ENCODE results near the gene STK10. TPM values are rescaled to one million over a fixed set of nuclear protein-coding genes. Genes with fewer than 3 reads are reported as not detected.

The STK10 gene
- total RNA-seq, 1 donor from 2014 or later, result 12.6 TPM

DNA sequence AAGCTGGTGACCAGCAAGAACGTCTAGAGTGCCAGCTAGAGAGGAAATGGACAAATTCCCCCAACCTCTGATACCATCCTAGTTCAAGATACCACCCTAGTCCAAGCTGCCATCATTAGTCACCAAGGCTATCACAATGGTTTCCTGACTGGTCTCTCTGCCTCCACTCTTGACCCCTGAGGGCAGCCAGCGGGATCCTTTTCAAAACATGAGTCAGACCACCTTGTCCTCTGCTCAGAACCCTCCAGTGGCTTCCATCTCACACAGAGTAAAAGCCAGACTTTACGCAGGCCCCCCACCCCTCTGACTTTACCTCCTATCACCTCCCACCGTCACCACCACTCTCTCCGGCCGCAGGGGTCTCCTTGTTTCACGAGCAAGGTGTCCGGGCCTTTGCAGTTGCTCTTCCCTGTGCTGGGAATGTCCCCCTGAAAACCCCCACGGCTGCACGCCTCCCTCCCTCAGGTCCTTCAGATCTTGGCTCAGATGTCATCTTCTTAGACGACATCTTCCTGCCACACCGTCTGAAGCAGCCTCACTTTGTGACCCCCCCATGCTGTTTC, 139.4 kb downstream of the STK10 start:
- Histone ChIP-seq H3K36me3 (ENCODE audit: control insufficient read depth, insufficient read depth, low read length) (peaks cover 7% of the 10 kb centered on the region), H3K27me3 (ENCODE audit: control insufficient read depth, insufficient read depth, low read length) (no peaks in the 10 kb centered on the region), H3K4me3 (ENCODE audit: low read depth, low read length) (no peak overlapping the region)
- FAIRE-seq (no peak), DNase-seq (ENCODE audit: low read depth) (no peak)
- TF ChIP-seq, protein P1, sequence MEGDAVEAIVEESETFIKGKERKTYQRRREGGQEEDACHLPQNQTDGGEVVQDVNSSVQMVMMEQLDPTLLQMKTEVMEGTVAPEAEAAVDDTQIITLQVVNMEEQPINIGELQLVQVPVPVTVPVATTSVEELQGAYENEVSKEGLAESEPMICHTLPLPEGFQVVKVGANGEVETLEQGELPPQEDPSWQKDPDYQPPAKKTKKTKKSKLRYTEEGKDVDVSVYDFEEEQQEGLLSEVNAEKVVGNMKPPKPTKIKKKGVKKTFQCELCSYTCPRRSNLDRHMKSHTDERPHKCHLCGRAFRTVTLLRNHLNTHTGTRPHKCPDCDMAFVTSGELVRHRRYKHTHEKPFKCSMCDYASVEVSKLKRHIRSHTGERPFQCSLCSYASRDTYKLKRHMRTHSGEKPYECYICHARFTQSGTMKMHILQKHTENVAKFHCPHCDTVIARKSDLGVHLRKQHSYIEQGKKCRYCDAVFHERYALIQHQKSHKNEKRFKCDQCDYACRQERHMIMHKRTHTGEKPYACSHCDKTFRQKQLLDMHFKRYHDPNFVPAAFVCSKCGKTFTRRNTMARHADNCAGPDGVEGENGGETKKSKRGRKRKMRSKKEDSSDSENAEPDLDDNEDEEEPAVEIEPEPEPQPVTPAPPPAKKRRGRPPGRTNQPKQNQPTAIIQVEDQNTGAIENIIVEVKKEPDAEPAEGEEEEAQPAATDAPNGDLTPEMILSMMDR (IDR thresholded peaks at IDR 0.05; ENCODE audit: insufficient read depth, low read length, severe bottlenecking), result no peak

DNA sequence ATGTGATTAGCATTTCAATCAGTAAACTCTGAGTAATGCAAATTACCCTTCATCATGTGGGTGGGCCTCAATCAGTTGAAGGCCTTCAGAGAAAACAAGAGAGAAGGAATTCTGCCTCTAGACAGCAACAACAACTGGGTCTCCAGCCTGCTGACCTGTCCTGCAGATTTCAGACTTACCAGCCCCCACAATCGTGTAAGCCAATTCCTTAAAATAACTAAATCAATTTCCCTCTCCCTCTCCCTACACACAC, 139.9 kb downstream of the STK10 start:
- no peak for FAIRE-seq
- peaks cover 7% of the 10 kb centered on the region for H3K36me3 ChIP-seq (ENCODE audit: control insufficient read depth, insufficient read depth, low read length)

DNA sequence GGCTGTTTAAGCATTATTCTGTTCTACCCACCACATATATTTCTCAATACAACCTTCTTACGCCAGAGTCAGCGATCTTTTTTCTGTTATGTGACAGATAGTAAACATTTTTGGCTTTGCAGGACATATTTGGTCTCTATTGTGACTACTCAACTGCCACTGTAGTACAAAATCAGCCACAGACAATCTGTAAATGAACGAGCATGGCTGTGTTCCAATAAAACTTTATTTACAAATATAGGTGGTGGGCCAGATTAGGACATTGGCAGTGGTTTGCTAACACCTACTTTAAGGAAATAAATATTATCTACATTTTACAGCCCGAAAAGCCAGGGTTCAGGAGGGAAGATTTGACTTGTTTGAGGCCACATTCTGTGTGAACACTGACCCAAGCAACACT, 141.4 kb downstream of the STK10 start:
- H3K27me3 ChIP-seq (ENCODE audit: control insufficient read depth, insufficient read depth, low read length), result no peaks in the 10 kb centered on the region
- TF ChIP-seq, protein P1 (IDR thresholded peaks at IDR 0.05; ENCODE audit: insufficient read depth, low read length, severe bottlenecking), result no peak
- no peak overlapping the region for H3K4me3 ChIP-seq (ENCODE audit: low read depth, low read length)
- peaks cover 3% of the 10 kb centered on the region for H3K36me3 ChIP-seq (ENCODE audit: control insufficient read depth, insufficient read depth, low read length)
- FAIRE-seq (no peak), DNase-seq (ENCODE audit: low read depth) (no peak)

More for the DNA sequence above, 139.9 kb downstream of the STK10 start:
- Histone ChIP-seq H3K4me3 (ENCODE audit: low read depth, low read length) (no peak overlapping the region), H3K27me3 (ENCODE audit: control insufficient read depth, insufficient read depth, low read length) (no peaks in the 10 kb centered on the region)
- TF ChIP-seq, protein P1 (IDR thresholded peaks at IDR 0.05; ENCODE audit: insufficient read depth, low read length, severe bottlenecking), result no peak
- DNase-seq (ENCODE audit: low read depth), result no peak

DNA sequence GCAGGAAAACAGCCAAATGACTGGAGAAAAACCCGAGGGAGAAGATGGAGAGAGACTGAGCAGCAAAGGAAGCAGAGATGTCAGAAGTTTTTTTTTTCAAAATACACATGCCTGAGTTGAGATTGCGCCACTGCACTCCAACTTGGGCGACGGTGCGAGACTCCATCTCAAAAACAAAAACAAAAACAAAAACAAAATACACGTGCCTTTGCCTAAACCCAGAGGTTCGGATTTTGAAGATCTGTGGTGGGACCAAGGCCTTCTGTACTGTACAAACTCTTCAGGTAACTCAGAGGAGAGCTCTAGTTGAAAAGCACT, 142.8 kb downstream of the STK10 start:
- no peak for DNase-seq (ENCODE audit: low read depth)
- Histone ChIP-seq H3K27me3 (ENCODE audit: control insufficient read depth, insufficient read depth, low read length) (no peaks in the 10 kb centered on the region), H3K4me3 (ENCODE audit: low read depth, low read length) (no peak overlapping the region), H3K36me3 (ENCODE audit: control insufficient read depth, insufficient read depth, low read length) (peaks cover 3% of the 10 kb centered on the region)
- TF ChIP-seq, protein P1 (IDR thresholded peaks at IDR 0.05; ENCODE audit: insufficient read depth, low read length, severe bottlenecking), result no peak
- no peak for FAIRE-seq

DNA sequence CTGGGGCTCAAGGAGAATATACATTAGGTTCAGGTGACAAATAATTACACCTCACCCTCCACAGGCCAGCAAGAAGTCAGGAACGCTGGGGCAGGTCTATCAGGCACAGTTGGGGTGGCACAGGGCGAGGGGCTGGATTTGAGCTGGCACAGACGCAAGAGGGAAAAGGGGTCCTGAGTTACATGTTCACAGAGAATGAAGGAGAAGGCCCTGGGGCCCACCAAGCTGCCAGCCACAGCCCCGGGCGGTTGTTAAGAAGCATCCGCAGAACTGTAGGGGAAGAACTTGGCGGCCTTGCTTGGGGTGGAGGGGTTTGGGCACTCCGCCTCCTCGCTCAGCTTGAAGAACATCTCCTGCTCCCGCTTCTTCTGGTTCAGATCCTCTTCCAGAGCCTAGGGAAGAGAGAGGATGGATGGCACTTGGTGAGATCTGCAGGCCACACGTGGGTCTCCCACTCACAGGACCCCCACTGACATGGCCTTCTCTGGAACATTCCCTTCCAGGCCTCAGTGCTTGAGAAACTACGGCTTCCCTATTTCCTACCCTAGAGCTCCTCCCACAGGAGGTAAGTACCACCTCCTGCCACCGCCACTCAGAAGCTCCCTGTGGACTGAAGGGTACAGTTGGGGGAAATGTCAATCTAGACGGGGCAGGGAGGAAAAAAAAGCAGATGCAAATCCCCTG, 143.3 kb downstream of the STK10 start:
- Histone ChIP-seq H3K4me3 (ENCODE audit: low read depth, low read length) (no peak overlapping the region), H3K27me3 (ENCODE audit: control insufficient read depth, insufficient read depth, low read length) (no peaks in the 10 kb centered on the region), H3K36me3 (ENCODE audit: control insufficient read depth, insufficient read depth, low read length) (peaks cover 3% of the 10 kb centered on the region)
- DNase-seq (ENCODE audit: low read depth), result no peak
- FAIRE-seq, result no peak
- TF ChIP-seq, protein P1 (IDR thresholded peaks at IDR 0.05; ENCODE audit: insufficient read depth, low read length, severe bottlenecking), result no peak

DNA sequence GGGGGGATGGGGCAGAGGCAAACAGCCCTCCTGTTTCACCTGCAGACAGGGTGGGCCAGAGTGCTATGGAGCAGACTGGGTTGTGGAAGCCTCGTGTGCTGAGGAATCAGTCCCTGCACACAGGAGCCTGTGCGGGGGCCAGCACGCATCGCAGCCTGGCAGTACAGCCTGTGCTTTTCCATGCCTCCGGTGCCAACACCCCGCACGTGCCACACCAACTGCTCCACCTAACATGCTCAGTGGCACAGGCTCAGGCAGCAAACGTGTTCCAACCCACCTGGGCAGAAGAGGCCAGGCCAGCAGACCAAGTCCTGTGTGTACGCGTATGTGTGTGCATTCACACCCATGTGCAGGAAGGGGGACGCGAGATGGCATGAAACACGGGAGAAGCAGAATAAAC, 144.2 kb downstream of the STK10 start:
- peaks cover 2% of the 10 kb centered on the region for H3K36me3 ChIP-seq (ENCODE audit: control insufficient read depth, insufficient read depth, low read length)
- DNase-seq (ENCODE audit: low read depth) (no peak), FAIRE-seq (no peak)
- TF ChIP-seq, protein P1 (IDR thresholded peaks at IDR 0.05; ENCODE audit: insufficient read depth, low read length, severe bottlenecking), result no peak
- no peak overlapping the region for H3K4me3 ChIP-seq (ENCODE audit: low read depth, low read length)
- H3K27me3 ChIP-seq (ENCODE audit: control insufficient read depth, insufficient read depth, low read length), result no peaks in the 10 kb centered on the region
